Stimulated activated CD8-positive, alpha-beta memory T cell treated with anti-CD3 and anti-CD28 coated beads, Interleukin-4, amount 100 ng/mL, for 4 hours (primary cell): ENCODE measurements around the gene C12orf43.

Source experiments
- DNase-seq, 2 donors: peaks; one replicate each; pipeline ENCODE4 v3.0.0-alpha.2; 2020; ENCODE audit warnings: low read depth in 2 of 2, low spot score in 1 of 2

C12orf43 gene

DNA sequence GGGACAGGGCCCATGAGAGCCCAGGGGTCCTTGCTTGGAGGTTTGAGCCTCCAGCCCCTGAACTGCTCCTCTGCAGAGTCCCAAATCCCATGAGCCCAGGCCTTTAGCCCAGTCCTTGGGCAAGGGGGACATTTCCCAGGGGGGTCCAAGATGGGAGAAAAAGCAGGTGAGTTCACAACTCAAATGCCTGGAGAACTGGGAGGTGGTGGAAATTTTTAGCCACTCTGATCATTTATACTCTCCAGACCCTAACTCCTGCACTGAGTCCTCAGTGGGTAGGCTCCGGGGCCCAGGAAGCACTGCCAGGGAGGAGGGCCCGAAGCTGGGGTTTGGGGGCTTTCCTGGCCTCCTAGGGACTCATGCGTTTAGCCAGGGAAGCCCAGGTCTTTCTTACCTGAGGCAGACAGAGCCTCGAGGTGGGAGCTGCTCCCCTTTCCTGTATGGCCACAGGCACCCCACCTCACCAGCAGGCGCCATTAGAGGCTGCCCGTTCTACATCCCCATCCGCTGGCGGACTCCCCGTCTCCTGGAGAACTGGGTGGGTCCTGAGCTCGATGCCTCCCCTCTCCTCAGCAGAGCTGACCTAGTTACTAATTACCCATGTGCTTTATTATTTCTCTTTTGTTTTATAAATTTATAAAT, 36.9 kb downstream of the C12orf43 start:
- DNase-seq, result no peak

DNA sequence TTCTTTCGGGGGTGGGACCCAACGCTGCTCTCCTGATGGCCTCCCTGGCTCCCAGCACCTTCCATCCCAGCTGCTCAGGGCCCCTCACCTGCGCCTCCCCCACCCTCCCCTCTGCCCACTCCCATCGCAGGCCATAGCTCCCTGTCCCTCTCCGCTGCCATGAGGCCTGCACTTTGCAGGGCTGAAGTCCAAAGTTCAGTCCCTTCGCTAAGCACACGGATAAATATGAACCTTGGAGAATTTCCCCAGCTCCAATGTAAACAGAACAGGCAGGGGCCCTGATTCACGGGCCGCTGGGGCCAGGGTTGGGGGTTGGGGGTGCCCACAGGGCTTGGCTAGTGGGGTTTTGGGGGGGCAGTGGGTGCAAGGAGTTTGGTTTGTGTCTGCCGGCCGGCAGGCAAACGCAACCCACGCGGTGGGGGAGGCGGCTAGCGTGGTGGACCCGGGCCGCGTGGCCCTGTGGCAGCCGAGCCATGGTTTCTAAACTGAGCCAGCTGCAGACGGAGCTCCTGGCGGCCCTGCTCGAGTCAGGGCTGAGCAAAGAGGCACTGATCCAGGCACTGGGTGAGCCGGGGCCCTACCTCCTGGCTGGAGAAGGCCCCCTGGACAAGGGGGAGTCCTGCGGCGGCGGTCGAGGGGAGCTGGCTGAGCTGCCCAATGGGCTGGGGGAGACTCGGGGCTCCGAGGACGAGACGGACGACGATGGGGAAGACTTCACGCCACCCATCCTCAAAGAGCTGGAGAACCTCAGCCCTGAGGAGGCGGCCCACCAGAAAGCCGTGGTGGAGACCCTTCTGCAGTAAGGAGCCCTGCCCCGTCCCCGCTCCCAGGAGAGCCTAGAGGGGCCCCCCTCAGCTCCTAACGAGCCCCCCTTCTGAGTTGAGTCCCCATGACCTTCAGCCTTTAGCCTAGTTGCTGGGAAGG, 37.7 kb downstream of the C12orf43 start, which contains the start of gene HNF1A:
Gene HNF1A, plus strand, starts transcription at position 248 of the 924 bp plus-strand sequence. Its CDS starts 226 bp downstream, at position 474.
- no peak for DNase-seq

DNA sequence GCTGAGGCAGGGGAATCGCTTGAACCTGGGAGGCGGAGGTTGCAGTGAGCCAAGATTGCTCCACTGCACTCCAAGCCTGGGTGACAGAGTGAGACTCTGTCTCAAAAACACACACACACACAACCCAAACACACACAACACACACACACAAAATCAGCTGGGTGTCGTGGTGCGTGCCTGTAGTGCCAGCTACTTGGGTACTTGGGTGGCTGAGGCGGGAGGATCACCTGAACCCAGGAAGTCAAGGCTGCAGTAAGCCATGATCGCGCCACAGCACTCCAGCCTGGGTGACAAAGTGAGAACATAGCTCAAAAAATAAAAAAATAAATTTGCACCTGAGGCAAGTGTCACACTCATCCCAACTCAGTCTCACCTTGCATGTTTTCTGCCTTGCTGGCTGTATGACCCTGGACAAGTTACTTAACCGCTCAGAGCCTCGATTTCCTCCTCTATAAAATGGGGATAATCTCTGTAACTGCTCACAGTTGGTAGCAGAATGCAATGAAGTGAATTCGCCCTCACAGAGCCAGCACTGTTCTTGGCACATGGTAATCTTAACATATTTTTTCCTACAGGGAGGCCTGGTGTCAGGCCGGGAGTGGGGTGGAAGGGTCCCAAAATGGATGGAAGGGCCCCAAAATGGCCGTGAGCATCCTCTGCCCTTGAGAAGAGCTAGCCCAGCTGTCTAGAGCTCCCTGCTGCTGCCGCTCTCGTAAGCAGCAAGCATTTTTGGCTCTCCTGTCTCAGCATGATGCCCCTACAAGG, 38.6 kb downstream of the C12orf43 start:
- no peak for DNase-seq

DNA sequence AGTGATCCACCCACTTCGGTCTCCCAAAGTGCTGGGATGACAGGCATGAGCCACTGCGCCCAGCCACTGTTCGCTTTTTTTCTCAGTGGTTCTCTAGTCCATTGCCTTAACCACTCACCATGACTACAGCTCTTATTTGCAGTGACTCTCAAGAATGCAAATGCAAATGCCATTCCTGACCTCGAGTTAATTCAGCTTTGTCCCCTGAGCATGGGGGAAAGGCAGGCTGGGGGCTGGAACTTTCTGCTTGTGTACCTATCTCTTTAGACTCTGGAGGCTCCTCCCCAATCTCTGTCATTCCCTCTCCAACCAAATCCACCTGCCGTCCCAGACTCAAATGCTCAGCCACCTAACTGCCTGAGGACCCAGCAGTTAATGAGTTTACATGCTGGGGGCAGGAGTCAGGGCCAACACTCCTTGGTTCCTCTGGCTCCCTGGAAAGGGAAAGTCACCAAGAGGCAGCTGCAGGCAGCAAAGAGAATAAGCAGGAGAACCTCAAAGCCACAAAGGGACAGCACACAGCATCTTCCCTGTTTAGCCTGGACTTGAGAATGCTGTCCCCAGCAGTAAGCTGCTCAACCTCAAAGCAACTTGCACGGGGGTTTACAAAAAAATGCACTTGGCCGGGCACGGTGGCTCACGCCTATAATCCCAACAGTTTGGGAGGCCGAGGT, 43.3 kb downstream of the C12orf43 start:
- DNase-seq, result no peak

DNA sequence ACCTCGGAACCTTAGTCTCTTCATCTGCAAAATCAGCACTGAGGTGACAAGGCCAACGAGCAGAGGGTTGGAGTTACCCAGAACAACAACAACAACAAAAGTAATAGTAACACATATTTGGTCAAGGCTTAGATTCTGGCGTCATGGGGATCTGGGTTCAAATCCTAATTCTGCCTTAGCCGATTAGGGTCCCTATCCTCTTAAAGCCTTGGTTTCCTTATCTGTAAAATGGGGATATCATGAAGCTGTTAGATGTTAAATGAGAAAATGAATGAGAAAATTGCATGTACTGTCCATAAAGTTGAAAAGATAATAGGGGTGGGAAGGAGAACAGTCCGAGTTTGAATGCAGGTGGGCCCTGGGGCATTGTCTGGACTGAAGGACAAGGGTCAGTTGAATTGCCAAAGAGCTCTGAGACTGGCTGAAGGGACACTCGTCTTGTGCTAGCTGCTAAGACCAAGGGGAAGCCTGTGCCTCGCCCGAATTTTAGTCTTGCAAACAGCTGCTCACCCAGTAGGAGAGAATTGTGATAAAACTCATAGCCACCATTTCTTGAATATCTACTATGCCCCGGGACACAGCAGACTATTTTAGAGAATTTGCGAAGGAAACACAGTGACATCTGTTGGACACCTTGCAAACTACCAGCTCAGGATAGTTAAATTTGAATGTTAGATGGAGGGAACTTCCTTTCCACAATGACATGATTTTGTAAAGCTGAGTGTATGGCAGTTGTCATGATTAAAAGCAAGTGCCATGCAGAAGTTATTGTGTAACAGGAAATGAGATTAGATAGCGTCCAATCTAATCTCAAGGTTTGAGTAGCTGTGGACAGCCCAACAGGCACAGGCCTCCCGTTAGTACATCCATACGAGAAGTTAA, 44.7 kb downstream of the C12orf43 start:
- DNase-seq, result no peak

DNA sequence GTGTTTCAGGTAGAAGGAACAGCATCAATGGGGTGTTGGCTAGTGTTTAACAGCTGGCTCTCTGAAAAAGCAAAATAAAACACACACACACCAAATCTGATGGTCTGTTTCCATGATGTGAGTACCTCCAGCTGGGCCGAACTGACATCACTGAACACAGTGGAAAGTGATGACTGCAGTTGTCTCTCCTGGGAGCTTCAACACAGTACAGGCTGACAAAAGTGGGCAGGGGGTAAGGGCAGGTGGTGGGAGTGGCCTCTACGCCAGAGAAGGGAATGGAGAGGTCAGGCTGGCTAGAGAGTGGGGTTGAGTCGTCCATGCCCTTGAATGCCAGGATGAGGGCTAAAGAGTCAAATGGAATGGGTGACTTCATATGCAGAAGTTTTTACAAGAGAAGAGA, 46.0 kb downstream of the C12orf43 start:
- no peak for DNase-seq

DNA sequence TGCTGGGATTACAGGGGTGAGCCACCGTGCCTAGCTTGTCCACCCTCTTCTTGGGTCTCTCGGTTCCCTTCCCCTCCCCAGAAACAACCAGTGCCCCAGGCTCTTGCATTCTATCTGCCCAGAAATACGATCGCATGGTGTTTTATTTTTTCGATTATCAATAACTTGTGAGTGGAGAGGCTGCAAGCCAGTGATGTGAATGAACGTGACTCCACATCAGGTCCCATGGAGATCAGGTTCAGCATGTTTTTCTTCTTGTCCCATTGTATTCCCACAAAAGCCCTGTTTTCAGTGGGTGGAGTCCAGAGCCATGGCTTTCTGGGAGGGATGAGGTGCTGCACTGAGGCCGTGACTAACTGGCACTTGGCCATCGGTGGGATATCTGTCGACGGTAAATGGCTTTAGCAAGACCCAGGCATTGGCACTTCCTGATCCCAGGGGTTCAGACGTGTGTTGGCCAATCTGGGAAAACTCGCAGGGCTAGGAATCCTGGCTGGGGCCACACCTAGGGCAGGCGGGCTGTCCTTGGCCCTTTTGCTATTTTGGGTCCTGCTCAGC, 50.7 kb downstream of the C12orf43 start:
- no peak for DNase-seq

DNA sequence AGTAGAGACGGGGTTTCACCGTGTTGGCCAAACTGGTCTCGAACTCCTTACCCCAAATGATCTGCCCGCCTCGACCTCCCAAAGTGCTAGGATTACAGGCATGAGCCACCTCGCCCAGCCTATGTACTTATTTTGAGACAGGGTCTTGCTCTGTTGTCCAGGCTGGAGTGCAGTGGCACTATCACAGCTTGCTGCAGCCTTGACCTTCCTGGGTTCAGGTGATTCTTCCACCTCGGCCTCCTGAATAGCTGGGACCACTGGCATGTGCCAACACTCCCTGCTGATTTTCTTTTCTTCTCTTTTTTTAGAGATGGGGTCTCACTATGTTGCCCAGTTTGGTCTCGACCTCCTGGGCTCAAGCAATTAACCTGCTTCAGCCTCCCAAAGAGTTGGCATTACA, 52.0 kb downstream of the C12orf43 start:
- no peak for DNase-seq

GRCh38 chr12:120962532-120963020, 53.7 kb downstream of the C12orf43 start:
- DNase-seq, result no peak

DNA sequence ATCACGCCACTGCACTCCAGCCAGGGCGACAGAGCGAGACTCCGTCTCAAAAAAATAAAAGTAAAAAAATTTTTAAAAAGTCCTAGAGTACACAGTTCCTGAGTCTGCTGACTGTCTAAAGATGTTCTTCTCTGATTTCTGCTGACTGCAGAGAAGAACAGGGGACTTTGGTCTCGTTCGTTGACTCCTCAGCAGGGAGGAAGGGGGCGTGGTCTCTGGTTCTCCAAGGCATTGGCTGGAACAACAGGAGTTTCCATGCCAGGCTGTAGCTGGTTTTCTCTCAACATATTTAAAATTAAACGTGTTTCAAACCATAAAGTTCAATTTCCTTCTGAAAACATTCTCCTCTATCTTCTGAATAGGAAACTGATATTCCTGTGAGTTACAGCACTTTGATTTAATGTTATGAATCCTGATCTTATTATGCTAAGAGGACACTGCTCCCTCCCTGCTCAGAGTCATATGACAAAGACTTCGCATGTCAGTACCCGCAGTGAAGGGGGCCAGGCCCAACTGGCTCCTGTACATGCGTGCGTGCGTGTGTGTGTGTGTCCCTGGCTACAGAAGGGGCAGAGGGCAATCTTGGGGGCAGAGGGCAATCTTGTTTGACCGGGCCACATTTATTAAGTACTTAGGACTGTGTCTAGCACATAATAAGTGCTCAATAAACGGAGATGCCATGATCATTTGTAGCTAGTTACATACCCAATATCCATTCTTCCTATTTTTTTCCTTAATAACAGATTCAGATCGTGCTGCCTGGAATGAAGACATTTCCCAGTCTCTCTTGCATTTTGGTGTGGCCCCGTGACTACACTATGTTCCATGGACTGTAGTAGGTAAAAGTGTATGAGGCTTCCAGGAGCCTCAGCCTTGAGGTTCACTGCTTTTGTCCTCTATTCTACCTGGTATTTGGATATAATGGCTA, 54.4 kb downstream of the C12orf43 start:
- DNase-seq, result no peak

- DNase-seq, result no peak
These were observed 55.6 kb downstream of the C12orf43 start for GRCh38 chr12:120960657-120961056.

- DNase-seq, result no peak
These were observed 57.0 kb downstream of the C12orf43 start for GRCh38 chr12:120959111-120959878.

GRCh38 chr12:120956579-120957300, 59.5 kb downstream of the C12orf43 start:
- DNase-seq, result no peak

GRCh38 chr12:120955232-120955631, 61.1 kb downstream of the C12orf43 start:
- DNase-seq, result no peak

GRCh38 chr12:120950807-120951206, 65.5 kb downstream of the C12orf43 start:
- DNase-seq, result no peak
